GM13976 (cell line): ENCODE results near the gene USP17L22.
"Not testable (repeated sequence)": the region's sequence is repeated elsewhere in the genome, so short reads cannot be mapped to it uniquely, and the experiment has no call there.

Source experiments
- DNase-seq: peaks from one replicate; pipeline ENCODE4 v3.0.0; 2012; ENCODE audit warnings: low spot score
- in situ Hi-C: fragments of 300-500 bp; cut with MboI; formaldehyde crosslinking; loops from one replicate; pipeline ENCODE4 v1.12.0; 2022; ENCODE audit warnings: low sequenced_read_pairs, mixed read lengths, inconsistent platforms; ENCODE audit not compliant: unreplicated experiment

Gene USP17L22

GRCh38 chr4:9267319-9267718 is at the start of gene USP17L22:
Gene USP17L22 (plus strand): TSS chr4:9267619. CDS start chr4:9267619, 0 bp downstream.
- in situ Hi-C loops, DNase-seq: not testable (repeated sequence)

- DNase-seq, in situ Hi-C loops: not testable (repeated sequence)
Observed at GRCh38 chr4:9219852-9220251, 47.6 kb upstream of the USP17L22 start, which contains the start of gene USP17L12. Gene USP17L12 (plus strand): TSS chr4:9220152. CDS start chr4:9220152, 0 bp downstream.

GRCh38 chr4:9224596-9224995 is 42.8 kb upstream of the USP17L22 start, which contains the start of gene USP17L13:
Gene USP17L13 (plus strand): TSS chr4:9224896. CDS start chr4:9224896, 0 bp downstream.
- DNase-seq, in situ Hi-C loops: not testable (repeated sequence)

DNA sequence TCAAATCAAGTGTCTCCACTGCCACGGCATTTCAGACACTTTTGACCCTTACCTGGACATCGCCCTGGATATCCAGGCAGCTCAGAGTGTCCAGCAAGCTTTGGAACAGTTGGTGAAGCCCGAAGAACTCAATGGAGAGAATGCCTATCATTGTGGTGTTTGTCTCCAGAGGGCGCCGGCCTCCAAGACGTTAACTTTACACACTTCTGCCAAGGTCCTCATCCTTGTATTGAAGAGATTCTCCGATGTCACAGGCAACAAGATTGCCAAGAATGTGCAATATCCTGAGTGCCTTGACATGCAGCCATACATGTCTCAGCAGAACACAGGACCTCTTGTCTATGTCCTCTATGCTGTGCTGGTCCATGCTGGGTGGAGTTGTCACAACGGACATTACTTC is 37.2 kb upstream of the USP17L22 start:
- DNase-seq, in situ Hi-C loops: not testable (repeated sequence)

- in situ Hi-C loops, DNase-seq: not testable (repeated sequence)
Observed at GRCh38 chr4:9234085-9234484, 33.3 kb upstream of the USP17L22 start, which contains the start of gene USP17L15. Gene USP17L15 (plus strand): TSS chr4:9234385. CDS start chr4:9234385, 0 bp downstream.

GRCh38 chr4:9238461-9238860 is 29.0 kb upstream of the USP17L22 start:
- in situ Hi-C loops, DNase-seq: not testable (repeated sequence)

DNA sequence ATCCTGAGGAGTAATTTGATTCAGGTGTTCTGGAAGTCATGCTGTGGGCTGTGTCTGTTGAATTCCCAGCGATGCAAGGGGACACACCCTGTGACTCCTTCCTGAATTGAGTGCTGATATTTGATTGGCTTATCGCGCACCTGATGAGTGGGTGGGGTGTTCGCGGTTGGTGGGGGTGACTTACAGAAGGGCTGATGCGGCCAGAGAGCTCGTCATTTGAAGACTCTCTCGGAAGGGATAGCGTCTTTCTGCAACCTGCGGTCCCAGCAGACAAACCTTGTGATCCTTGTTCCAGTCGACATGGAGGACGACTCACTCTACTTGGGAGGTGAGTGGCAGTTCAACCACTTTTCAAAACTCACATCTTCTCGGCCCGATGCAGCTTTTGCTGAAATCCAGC is 23.8 kb upstream of the USP17L22 start, which contains the start of gene USP17L17:
USP17L17 (plus strand) TSS at position 301 of the 400 bp plus-strand sequence; CDS start at position 301, 0 bp downstream.
- in situ Hi-C loops, DNase-seq: not testable (repeated sequence)

DNA sequence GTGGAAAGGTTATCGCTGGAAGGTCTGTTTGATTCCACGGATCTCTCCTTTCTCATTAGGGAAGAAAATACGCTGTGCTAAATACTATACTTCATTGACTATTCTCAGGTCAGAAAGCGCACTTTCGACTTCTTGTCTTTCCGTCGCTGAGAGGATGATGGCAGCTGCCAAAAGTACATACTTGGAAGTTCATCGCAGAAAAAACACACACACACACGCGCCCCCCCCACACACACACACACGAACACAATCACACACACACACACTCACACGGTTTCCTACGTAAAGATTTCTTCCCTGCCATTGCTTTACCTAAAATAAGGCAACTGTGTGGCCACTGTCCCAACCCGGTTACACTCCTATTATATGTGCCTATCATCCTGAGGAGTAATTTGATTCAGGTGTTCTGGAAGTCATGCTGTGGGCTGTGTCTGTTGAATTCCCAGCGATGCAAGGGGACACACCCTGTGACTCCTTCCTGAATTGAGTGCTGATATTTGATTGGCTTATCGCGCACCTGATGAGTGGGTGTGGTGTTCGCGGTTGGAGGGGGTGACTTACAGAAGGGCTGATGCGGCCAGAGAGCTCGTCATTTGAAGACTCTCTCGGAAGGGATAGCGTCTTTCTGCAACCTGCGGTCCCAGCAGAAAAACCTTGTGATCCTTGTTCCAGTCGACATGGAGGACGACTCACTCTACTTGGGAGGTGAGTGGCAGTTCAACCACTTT is 19.3 kb upstream of the USP17L22 start, which contains the start of gene USP17L18:
USP17L18 (plus strand) TSS at position 678 of the 728 bp plus-strand sequence; CDS start at position 678, 0 bp downstream.
- in situ Hi-C loops, DNase-seq: not testable (repeated sequence)

- in situ Hi-C loops, DNase-seq: not testable (repeated sequence)
Observed at GRCh38 chr4:9253078-9253477, 14.3 kb upstream of the USP17L22 start, which contains the start of gene USP17L19. Gene USP17L19 (plus strand): TSS chr4:9253378. CDS start chr4:9253378, 0 bp downstream.

DNA sequence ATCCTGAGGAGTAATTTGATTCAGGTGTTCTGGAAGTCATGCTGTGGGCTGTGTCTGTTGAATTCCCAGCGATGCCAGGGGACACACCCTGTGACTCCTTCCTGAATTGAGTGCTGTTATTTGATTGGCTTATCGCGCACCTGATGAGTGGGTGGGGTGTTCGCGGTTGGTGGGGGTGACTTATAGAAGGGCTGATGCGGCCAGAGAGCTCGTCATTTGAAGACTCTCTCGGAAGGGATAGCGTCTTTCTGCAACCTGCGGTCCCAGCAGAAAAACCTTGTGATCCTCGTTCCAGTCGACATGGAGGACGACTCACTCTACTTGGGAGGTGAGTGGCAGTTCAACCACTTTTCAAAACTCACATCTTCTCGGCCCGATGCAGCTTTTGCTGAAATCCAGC is 9.6 kb upstream of the USP17L22 start, which contains the start of gene USP17L20:
USP17L20 (plus strand) TSS at position 301 of the 400 bp plus-strand sequence; CDS start at position 301, 0 bp downstream.
- in situ Hi-C loops, result not testable (repeated sequence)

GRCh38 chr4:9262572-9262971 is 4.8 kb upstream of the USP17L22 start, which contains the start of gene USP17L21:
Gene USP17L21 (plus strand): TSS chr4:9262872. CDS start chr4:9262872, 0 bp downstream.
- in situ Hi-C loops, DNase-seq: not testable (repeated sequence)

More for the DNA sequence above, 9.6 kb upstream of the USP17L22 start, which contains the start of gene USP17L20:
- not testable (repeated sequence) for DNase-seq

GRCh38 chr4:9271719-9272118 is 4.3 kb downstream of the USP17L22 start:
- in situ Hi-C loops, result not testable (repeated sequence)

More at GRCh38 chr4:9271719-9272118, 4.3 kb downstream of the USP17L22 start:
- not testable (repeated sequence) for DNase-seq
